Stimulated activated CD8-positive, alpha-beta memory T cell treated with anti-CD3 and anti-CD28 coated beads, Interleukin-7, amount 100 ng/mL, for 48 hours (primary cell): Measurements from ENCODE around the gene HSPA4.

Experiments
- DNase-seq, 2 donors: peaks; one replicate each; pipeline ENCODE4 v3.0.0-alpha.2; 2020; ENCODE audit warnings: low read depth in 1 of 2; ENCODE audit errors: extremely low read depth in 1 of 2

Gene HSPA4

GRCh38 chr5:133088064-133088463, 36.3 kb downstream of the HSPA4 start:
- no peak for DNase-seq

- no peak for DNase-seq
Observed at GRCh38 chr5:133091034-133091433, 39.2 kb downstream of the HSPA4 start.

GRCh38 chr5:133106343-133106742, 54.5 kb downstream of the HSPA4 start:
- DNase-seq = no peak

- no peak for DNase-seq
Observed at GRCh38 chr5:133106761-133107572, 55.2 kb downstream of the HSPA4 start.

- no peak for DNase-seq
Observed at GRCh38 chr5:133108481-133108921, 56.7 kb downstream of the HSPA4 start.

- no peak for DNase-seq
Observed at GRCh38 chr5:133109655-133110483, 58.1 kb downstream of the HSPA4 start.

- no peak for DNase-seq
Observed at GRCh38 chr5:133110709-133111108, 58.9 kb downstream of the HSPA4 start.

- peak; percentile 34 to 55 for DNase-seq
Observed at GRCh38 chr5:133111299-133111698, 59.5 kb downstream of the HSPA4 start.

GRCh38 chr5:133112026-133112660, 60.3 kb downstream of the HSPA4 start:
- no peak for DNase-seq

- DNase-seq = peak; percentile 18 to 65
Observed at GRCh38 chr5:133113331-133114061, 61.7 kb downstream of the HSPA4 start.

- no peak for DNase-seq
Observed at GRCh38 chr5:133114166-133114932, 62.5 kb downstream of the HSPA4 start.

GRCh38 chr5:133114933-133115310, 63.1 kb downstream of the HSPA4 start:
- DNase-seq = no peak

GRCh38 chr5:133116601-133117000, 64.8 kb downstream of the HSPA4 start:
- DNase-seq = no peak

GRCh38 chr5:133117166-133117911, 65.5 kb downstream of the HSPA4 start:
- no peak for DNase-seq

- DNase-seq = no peak
Observed at GRCh38 chr5:133117912-133118445, 66.2 kb downstream of the HSPA4 start.

- no peak for DNase-seq
Observed at GRCh38 chr5:133118741-133119140, 66.9 kb downstream of the HSPA4 start.

- no peak for DNase-seq
Observed at GRCh38 chr5:133119233-133119711, 67.5 kb downstream of the HSPA4 start.

GRCh38 chr5:133120156-133120750, 68.4 kb downstream of the HSPA4 start:
- no peak for DNase-seq

GRCh38 chr5:133121080-133121479, 69.3 kb downstream of the HSPA4 start:
- no peak for DNase-seq
